GM19467 (cell line): ENCODE data around the gene WBP4.
A peak's percentile ranks its signal among the peaks of the same experiment; 100 is the strongest.

Experiments used
- ATAC-seq: cut with Tn5 transposase; IDR thresholded peaks from one replicate; pipeline ENCODE4 v1.9.1; 2021; ENCODE audit warnings: mild to moderate bottlenecking, moderate library complexity; ENCODE audit not compliant: unreplicated experiment

The WBP4 gene

DNA sequence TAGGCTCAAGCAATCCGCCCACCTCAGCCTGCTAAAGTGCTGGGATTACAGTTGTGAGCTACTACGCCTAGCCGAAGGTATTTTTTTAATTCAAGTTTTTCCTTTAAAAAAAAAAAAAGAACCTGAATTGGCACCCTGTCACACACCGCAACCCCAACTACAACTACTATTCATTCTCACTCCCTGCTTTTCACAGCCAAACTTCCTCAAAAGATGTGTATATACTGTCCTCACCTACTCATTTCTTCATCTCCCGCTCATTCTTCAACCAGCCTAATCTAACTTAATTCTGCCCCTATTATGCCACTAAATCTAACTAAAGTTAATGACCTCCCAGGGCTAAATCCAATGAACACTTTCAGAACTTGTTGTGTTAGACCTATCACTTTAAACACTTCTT is 12.7 kb upstream of the WBP4 start:
- ATAC-seq, result no peak

DNA sequence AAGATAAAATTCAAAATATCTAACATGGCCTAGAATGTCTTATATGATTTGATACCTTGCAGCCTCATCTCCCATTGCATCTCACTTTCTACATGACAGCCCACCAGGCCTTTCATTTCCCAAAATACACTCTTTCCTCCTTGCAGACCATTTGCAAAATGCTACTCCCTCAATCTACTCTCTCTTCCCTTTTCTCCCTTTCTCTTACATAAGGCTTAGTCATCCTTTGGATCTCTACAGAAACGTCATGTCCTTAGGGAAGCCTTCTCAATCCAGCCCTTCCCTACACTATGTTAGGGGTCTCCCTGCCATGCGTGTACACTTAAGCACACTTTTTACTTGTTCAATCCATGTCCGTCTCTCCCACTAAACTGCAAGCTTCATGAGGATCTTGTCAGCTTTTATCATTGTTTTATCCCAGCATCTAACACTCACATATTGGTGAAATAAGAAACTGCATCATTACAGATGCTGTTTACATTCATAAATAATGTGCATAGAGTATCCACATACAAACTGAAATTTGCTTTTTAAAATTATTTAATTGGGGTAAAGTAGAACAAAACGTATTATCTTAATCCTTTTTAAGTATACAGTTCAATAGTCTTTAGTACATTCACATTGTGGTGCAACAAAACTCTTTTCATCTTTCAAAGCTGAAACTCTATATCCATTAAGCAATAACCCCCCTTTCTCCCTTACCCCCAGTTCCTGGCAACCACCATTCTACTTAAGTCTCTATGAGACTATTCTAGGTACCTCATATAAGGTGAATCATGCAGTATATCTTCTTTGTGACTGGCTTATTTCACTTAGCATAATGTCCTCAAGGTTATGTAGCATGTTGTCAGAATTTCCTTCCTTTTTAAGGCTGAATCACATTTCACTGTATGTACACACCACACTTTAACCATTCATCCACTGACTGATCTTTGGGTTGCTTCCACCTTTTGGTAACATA is 11.5 kb upstream of the WBP4 start:
- ATAC-seq, result no peak

DNA sequence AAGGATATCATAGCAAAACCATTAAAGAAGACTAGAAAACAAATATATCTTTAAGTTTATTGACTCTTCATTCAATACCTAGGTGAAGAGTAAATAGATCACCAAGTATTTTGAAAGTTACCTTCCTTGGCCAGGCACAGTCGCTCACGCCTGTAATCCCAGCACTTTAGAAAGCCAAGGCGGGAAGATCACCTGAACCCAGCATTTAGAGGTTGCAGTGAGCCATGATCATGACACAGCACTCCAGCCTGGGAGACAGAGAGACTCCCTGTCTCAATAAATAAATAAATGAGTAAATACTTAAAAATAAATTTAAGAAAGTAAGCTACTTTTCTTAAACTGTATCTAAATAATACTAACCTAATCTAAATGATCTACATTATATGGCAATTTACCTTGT is 8.9 kb upstream of the WBP4 start:
- ATAC-seq, result no peak

DNA sequence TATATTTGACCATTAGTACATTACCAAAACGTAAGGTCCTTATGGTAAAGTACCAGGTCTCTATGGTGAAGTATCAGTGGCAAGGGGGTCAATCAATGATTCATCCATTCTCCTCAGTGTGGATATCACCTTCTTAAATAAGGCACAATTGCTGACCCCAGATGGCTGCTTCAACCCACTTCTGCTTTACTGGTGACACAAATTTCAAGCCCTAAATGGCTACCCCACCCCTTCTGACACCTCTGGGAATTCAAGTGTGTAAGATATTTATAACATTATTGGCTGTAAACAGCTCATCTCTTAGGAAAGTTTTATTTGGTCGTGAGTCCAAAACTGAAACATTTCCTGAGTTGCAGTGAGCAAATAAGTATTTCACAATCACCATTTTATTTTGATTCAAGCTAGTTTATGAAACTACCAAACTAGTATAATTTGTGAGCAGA is 7.9 kb upstream of the WBP4 start:
- ATAC-seq, result peak; percentile 54

DNA sequence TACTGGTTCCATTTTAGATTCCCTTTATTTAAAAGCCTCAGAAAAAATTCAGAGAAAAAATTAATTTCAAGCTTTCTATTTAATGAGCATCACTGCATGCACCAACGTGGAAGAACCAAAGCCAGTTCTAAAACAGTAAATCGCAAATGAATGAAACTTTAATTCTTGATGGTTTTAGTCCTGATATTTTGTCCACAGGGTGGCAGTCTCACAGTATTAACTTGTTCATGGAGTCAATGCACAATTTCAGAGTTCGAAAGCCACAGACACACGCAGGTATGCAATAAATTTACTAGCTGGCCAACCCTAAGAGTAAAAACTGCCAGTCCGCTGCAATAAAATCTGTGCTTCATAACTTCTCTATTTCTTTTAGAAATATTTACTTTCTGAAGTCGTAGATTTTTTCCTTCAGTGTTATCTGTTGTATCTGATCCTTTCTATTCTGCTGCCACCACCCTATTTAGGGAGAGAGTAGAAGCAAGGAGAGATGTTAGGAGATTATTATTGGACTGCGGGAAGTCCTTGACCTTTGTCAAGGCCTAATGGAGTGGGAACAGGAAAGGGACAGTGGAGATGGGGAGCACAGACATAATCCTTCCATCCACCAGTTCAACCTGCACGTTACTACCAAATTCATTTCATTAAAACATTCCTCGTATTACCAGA is 7.0 kb upstream of the WBP4 start:
- no peak for ATAC-seq

DNA sequence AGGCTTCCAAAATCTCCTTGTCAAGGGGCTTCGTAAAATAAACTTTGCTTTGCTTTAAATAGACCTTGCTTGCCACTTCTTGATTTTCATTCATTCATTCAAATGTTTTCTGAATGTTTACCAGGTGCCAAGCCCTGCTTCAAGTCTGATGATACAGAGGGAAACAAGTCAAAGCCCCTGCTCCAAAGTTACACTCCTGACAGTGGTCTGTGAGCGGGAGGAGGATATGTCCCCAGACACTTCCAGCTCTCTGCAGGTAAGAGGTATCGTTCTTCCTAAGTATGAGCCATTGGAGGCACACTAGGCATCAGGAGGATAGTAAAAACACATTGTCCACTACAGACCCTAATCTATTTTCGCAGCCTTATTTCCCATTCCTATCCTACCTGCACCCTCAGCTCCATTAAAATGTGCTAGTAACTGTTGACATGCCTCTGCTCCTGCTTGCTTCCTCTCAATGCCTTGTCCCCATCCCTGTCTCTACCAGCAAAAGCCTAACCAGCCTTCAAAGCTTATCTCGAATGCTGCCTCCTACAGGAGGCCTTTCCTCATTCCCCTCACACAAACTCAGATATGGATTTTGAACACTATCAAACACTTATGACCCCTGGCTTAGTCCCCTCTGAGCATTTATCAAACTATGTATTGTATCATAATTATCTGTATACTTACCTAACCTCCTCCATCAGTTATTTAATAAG is 6.2 kb upstream of the WBP4 start:
- no peak for ATAC-seq

DNA sequence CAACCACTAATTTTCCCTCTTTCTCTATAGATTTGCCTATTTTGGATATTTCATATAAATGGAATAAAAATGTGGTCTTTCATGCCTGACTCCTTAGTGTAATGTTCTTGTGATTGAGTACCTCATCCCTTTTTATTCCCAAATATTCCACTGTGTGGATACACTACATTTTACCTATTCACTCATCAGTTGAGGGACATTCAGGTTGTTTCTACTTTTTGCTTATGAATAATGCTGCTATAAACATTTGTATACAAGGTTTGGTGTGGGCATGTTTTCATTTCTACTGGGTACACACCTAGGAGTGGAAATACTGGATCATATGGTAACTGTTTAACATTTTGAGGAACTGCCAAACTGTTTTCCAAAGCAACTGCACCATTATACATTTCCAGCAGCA is 5.1 kb upstream of the WBP4 start:
- no peak for ATAC-seq

DNA sequence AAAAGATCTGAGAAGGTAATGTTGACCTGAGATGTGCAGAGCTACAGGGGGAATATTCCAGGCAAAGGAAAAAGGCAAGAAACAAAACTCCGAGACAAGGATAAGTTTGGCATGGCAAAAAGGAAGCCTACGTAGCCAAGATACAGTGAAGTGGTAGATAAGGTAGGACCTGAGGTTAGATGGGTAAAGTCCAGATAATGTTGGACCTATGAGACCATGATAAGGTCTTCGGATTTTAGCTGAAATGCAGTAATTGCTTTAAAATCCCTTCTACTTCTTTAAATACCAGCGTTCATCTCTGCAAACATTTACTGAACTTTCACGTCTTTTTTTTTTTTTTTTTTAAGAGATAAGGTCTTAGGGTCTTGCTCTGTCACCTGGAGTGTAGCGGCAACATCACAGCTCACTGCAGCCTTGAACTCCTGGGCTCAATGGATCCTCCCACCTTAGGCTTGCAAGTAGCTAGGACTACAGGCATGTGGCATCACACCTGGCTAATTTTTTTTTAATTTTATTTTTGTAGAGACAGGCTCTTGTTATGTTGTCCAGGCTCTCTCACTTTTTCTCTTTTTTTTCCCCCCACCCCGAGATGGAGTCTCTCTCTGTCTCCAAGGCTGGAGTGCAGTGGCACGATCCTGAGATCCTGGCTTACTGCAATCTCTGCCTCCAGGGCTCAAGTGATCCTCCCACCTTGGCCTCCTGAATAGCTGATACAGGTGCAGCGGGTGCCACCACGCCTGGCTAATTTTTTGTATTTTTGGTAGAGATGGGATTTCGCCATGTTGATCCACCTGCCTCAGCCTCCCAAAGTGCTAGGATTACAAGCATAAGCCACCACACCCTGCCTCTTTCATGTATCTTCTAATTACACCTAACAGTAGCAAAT is 4.2 kb upstream of the WBP4 start:
- ATAC-seq, result no peak

DNA sequence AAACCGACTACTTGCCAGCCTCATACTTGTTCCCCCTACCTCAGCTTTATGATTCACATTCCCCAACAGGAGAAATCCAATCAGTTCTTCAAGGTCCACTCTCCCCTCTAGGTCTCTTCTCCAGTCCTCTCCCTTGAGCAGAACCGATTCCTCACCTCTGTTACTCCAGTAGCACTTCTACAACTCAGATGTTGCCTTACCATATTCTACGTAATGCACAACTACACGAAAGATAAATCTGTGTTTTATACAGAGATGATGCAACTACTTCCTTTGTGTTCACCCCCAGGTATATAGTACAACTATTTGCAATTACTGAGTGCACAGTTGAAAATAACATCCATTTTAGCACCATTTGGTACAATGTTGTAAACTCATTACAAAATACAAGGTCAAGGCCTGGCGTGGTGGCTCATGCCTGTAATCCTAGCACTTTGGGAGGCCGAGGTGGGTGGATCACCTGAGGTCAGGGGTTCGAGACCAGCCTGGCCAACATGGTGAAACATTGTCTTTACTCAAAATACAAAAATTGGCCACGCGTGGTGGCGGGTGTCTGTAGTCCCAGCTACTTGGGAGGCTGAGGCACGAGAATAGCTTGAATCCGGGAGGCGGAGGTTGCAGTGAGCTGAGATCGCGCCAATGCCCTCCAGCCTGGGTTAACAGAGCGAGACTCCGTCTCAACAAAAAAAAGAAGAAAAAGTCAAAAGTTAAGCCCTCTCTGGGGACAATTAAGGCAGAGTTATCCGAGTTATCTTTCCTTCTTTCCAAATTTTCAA is 2.8 kb upstream of the WBP4 start:
- ATAC-seq, result no peak

DNA sequence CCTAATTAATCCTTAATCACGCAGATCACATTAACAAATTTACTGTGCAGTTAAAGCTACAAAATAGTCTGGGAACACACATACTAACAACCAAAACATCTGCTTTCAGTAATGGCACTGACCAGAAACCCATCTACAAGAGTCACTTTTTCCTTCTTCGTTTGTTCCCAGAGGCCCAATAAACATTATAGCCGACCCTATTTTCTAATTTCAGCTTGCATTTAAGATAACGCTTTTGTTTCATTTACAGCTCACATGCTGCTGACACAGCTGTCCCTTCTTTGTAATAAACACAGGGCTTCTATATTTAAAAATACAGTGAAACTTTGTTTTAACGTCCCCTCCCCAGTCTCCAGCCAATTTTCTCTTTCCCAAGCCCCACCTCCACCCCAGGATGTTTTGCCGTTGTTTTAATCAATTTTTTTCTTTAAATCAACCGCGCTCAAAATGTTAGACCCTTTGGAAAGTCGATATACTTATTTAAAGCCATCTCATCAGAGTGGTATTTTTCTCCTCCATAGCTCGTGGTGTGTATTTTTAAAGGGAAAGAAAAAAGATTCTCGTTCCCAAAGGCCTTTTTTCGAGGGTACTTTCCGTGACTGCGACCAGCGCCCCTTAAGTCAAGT is 1.7 kb upstream of the WBP4 start:
- no peak for ATAC-seq

DNA sequence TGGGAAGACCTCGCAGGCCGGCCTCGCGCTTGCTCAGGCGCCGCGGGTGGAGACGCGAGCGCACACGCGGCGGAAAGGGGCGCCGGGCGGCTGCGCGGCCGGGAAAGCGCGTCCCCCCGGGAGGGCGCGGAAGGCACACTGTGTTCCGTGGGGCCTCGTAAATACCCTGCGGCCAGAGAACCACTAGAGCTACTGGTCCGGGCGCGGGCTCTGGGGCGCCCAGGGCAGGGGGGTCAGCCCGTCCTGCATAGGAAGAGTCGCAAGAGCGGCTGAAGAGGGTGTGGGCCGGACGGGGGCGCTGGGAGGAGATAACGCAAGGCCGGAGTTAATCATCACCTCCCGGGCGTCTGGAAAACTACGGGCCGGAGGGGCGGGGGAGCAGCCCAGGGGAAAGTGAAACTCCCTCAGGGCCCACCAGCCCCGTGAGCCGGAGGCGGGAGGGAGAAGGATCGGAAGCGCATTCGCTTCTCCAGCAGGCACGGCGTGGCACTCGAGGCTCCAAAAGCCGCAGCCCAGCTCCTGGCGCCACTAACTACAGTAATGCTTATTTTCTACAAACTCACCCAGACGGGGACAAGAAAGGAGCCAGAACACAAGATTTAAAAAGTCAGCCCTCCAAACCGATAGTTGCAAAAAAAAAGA is 1.1 kb upstream of the WBP4 start:
- peak; percentile 41 for ATAC-seq

DNA sequence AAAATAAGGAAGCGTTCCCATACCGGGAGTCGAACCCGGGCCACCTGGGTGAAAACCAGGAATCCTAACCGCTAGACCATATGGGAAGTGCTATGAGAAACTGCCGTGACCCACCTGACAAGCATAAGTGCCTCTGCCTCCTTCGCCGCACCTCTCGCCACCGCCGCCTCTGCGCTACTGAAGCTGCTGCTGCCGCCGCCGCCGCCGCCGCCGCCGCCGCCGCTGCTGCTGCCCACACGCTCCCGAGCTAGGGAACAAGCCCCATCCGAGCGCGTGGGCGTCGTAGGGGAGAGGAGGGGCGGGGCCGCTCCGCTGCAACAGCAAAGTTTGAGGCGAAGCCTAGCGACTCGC is 610 bp upstream of the WBP4 start:
- ATAC-seq, result peak; percentile 21

DNA sequence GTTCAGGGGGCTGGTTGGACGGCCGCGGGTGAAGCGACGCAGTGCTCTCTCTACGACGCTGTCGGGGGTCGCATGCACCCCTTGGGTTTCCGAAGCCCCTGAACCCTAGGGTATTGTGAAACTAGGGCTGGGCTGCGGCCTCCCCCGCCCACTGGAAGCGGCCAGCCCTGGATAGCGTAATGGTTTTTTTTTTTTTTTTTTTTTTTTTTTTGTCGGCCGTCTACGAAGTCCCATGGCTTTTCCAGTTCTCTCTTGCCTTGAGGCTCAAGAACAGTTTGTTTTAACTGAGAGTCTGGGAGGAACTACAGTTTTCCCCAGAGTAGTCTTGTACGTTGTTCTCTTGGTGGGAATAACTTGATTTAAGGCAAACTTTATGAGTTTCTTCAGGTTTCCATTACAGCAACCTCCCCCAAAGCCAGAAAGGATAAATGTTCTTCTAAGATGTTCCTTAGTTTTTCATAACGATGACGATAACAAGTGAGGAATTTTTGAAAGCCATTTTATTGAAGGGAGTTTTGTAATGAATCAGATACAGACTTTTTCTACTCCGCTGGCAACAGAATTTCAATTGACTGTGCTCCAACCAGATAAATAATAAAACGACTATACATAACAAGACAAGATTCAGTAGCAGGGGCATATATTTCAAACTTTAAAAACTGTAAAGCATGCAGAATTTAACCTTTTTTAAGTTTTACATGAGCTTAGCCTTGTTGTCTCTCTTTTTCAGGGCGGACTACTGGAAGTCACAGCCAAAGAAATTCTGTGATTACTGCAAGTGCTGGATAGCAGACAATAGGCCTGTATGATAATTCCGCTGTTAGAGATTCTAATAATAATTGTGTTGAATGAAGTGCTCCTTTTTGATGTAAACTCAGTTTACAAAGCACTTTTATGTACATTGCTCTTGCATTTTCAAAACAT is 867 bp downstream of the WBP4 start:
- ATAC-seq, result peak; percentile 23

DNA sequence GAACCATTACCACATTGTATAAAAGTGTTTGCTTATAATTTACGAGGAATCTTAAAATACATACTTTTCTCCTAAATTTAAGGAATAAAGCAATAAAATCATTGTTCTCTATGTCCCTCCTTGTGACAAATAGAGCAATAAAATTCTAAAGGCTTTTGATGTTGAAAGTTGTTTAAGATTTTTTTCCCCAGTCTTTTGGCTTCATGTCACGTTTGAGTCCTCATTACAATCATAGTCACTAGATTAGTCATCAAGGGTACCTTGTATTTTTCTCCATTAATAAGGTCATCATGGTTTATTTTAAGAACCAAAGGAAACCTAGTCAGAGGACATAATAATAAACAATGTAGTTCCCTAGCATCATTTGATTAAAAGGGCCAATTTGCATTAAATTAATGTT is 3.2 kb downstream of the WBP4 start:
- ATAC-seq, result no peak

DNA sequence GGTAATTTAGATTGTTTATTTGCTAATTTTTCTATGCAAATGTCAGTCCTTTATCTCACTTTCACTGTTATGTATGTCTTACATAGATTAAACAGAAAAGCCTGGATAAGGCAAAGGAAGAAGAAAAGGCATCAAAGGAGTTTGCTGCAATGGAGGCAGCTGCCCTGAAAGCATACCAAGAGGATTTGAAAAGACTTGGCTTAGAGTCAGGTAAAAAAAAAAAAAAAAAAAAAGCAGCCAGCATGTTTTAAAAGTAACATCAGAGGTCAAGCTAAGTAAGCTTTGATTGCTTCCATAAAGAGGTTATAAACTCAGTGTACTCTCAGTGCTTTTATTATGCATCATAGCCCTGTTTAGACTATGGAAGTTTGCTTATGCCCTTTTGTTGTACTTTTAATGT is 3.8 kb downstream of the WBP4 start:
- ATAC-seq, result no peak

DNA sequence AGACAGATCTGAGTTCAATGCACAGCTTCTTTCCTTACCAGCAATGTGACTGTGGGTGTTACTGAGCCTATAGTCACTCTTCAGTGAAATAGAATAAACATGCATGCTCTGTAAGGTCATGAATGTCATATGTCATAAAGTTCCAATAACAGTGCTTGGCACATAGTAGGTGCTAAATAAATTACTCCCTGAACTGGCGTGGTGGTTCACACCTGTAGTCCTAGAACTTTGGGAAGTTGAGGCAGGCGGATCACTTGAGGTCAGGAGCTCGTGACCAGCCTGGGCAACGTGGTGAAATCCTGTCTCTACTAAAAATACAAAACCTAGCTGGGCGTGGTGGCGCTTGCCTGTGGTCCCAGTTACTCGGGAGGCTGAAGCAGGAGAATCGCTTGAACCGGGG is 13.2 kb downstream of the WBP4 start:
- no peak for ATAC-seq

DNA sequence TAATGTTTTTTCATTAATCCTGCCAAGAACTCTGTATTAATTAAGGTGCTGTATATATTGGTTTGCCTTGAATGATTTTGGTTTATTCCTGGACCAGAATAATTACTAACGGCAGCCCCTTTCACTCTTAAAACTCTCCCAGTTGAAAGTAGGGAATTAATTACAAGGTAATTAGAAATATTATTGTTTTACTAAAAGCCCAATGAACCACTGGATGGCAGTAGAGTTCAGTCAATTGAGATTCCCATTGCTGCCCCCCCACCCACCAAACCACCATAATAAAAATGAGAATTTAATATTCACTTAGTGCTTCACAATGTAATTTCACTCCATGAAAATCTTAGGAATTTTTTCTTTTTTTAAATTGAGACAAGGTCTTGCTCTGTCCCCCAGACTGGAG is 13.7 kb downstream of the WBP4 start:
- ATAC-seq, result no peak

DNA sequence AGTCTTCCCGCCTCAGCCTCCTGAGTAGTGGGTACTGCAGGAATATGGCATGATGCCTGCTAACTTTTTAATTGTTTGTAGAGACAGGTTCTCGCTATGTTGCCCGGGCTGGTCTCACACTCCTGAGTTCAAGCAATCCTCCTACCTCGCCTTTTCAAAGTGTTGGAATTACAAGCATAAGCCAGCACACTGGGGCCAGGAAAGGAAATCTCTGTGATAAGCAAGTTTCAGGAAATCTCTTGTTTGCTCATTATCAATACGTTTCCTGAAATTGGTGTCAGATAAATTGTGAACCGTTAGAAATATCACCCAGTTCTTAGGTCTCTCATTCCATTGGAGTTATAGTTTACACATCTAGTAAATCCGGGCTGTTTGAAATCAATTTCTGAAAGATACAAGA is 14.2 kb downstream of the WBP4 start:
- ATAC-seq, result no peak
